HG02588 (cell line): ENCODE measurements around the gene GRN.
A peak's percentile ranks its signal among the peaks of the same experiment; 100 is the strongest.

Source experiments
- ATAC-seq: cut with Tn5 transposase; IDR thresholded peaks from one replicate; pipeline ENCODE4 v1.9.1; 2021; ENCODE audit warnings: mild to moderate bottlenecking, moderate library complexity; ENCODE audit not compliant: unreplicated experiment

The GRN gene

GRCh38 chr17:44344939-44345453 lies at the start of gene GRN:
Gene GRN, plus strand, starts transcription at chr17:44345302. Its CDS starts 3,863 bp downstream, at chr17:44349165.
- peak; percentile 62 for ATAC-seq

DNA sequence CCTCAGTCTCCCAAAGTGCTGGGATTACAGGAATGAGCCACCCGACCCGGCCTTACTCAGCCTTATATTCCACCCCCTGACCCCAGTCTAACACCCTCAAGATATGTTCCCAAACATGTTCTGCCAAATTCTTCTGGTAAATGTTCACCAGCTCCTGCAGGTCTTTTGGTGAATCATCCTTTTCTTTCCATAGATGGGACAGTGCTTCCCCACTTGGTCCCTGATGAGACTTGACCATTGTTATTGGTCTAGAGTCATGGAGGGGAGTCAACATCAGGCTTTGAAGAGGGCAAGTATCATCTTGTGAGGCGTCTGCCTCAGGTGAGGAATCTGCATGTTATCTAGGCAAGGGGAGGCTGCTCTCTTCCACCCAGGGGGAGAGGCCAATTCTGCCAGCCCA lies 47.1 kb upstream of the GRN start:
- no peak for ATAC-seq

DNA sequence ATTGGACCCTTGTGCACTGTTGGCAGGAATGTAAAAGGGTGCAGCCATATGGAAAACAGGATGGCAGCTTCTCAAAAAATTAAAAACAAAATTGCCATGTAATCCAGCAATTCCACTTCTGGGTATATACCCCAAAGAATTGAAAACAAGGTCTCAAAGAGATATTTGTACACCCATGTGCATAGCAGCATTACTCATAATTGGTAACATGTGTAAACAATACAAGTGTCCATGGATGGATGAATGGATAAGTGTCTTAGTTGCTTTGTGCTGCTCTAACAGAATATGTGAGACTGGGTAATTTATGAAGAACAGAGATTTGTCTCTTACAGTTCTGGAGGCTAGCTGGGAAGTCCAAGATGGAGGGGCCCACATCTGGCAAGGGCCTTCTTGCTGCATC lies 40.5 kb upstream of the GRN start:
- no peak for ATAC-seq

- ATAC-seq: no peak
These were observed 37.5 kb upstream of the GRN start for GRCh38 chr17:44307387-44308186.

DNA sequence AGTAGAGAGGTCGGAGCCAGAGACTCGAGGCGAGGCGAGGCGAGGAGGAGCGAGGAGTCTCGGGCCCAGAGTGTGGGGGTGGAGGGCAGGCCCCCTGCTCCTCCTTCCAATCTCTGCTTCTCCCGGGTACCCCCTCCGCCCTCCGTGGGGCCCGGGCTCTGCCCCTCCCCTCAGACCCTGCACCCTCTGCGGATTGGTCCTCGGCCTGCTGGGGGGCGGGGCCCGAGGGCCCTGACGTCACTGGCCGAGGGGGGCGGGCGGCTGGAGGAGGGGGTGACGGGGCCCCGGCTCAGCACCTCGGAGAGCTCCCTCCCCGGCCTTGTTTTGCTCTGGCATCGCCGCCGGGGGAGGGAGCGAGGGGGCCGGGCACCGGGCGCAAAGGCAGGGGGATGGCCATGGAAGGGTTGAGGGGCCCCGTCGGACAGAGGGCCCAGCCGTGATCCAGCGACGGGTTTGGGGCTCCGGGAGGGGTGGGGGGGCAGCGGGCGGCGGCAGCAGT lies 36.7 kb upstream of the GRN start, which contains the start of gene RUNDC3A:
Gene RUNDC3A, plus strand, starts transcription at position 282 of the 499 bp plus-strand sequence. CDS start 232 bp downstream, outside the sequence.
- no peak for ATAC-seq

GRCh38 chr17:44308865-44309264 lies 36.2 kb upstream of the GRN start:
- no peak for ATAC-seq

- no peak for ATAC-seq
These were observed 35.6 kb upstream of the GRN start for GRCh38 chr17:44309472-44309871.

- no peak for ATAC-seq
These were observed 34.9 kb upstream of the GRN start for GRCh38 chr17:44310188-44310587.

GRCh38 chr17:44310609-44311376 lies 34.3 kb upstream of the GRN start:
- no peak for ATAC-seq

DNA sequence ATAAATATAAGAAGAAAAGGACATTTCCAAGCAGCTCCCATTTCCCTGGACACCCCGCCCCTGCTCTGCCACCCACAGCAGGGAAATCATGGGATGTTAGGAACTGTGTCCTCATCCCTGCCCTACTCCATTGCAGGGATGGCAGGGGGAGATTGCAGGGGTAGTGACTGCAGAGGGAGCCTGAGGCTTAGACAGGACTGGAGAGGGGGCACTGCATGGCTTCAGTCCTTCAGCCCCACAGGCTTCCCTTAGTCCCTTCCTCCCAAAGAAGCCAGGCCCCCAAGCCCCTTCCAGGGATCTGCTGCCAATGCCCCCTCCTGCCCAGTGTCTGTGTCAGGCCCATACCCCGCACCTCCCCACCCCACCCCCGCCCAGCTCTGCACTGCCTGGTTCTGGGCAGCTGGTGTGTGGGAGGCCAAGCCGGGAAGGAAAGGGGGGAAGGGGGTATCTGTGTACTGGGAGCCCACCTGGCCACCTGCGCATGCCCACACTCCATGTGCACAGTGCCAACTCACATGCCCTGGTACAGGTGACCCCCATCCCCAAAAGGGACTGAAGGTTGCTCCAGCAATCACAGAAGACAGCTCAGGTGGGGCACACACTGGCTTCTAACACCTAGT lies 33.4 kb upstream of the GRN start:
- ATAC-seq: no peak

DNA sequence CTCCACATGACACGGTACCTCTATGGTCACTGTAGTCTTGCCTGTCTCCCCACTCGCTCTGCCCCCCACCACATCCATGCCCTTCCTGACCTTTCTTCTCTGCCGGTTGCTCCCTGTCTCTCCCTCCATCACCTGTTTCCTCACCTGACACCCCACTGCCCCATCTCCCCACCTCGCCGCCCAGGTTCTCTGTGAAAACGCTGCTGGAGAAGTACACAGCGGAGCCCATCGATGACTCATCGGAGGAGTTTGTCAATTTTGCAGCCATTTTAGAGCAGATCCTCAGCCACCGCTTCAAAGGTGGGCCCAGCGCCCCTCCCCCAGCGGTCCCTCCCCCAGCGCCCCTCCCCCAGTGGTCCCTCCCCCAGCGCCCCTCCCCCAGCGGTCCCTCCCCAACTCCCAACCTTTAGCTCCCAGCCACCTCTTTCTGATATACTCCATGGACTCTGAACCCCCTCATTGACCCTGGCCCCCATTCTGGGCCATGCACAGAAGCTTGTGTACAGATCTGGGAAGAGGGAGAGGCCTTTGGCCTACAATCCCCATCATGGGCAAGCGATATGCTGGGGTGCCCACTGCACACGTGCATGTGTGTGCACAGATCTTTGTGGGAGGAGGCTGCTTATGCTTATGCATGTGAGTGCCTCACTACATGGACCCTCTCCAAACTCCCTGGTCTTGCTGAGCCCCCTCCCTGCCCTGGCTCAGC lies 32.6 kb upstream of the GRN start:
- ATAC-seq: no peak

GRCh38 chr17:44314031-44314430 lies 31.1 kb upstream of the GRN start:
- ATAC-seq: no peak

- ATAC-seq: no peak
These were observed 30.6 kb upstream of the GRN start for GRCh38 chr17:44314524-44314868.

DNA sequence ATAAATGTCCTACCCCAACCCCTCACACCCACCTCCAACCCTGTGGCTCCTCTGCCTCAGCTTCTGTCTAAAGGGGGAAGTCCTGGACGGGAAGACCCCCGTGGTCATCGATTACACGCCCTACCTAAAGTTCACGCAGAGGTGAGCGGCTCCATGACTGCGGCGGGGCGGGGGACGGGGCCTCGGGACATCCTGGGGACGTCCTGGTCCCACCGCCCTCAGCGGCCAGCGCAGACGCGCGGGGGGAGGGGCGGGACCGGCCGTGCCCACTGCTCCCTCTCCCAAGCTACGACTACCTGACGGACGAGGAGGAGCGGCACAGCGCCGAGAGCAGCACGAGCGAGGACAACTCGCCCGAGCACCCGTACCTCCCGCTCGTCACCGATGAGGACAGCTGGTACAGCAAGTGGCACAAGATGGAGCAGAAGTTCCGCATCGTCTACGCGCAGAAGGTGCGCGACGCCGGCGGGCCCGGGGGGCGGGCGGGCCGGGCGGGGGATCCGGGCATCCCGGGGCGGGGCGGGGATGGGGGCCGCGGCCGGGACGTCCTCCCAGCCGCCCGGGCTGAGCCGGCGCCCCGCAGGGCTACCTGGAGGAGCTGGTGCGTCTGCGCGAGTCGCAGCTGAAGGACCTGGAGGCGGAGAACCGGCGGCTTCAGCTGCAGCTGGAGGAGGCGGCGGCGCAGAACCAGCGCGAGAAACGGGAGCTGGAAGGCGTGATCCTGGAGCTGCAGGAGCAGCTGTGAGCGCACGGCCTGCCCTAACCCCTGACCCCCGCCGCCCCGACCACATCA lies 30.0 kb upstream of the GRN start:
- ATAC-seq: no peak

DNA sequence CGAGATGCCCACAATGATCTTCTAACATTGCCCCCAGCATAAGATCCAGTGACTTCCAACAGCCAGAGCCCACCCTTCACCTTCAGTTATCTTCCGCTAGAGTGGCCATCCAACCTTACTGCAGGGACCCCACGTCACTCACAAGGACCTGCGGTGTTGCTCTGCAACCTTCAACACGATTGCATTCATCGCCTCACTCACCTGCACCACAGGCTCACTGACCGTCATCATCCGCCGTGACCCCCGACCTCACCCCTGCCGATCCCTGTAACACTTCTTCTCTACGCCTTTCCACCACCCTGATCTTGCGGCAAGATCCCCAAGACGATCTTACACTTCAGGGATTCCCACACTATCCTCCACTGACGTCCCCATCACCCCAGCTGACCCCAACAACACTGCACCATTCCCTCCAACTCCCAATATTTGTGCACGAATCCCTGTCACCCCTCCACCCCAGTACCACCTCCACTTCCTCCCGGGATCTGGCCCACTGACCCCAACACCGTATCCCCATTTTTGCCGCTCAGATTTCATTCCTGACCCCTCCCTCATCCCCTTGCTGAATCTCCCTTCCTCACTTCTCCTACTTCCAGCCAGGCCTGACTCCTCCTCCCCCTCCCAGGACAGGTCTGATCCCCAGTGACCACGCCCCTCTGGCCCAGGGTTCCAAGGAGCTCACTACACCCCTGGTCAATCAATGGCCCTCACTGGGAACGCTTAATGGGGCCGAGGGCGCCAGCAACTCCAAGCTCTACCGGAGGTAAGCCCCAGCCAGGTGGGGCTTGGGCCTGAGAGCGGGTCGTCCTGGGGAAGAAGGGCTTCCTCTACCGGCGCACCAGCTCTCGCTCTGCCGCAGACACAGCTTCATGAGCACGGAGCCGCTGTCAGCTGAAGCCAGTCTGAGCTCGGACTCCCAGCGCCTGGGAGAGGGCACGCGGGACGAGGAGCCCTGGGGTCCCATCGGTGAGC lies 29.1 kb upstream of the GRN start:
- no peak for ATAC-seq

DNA sequence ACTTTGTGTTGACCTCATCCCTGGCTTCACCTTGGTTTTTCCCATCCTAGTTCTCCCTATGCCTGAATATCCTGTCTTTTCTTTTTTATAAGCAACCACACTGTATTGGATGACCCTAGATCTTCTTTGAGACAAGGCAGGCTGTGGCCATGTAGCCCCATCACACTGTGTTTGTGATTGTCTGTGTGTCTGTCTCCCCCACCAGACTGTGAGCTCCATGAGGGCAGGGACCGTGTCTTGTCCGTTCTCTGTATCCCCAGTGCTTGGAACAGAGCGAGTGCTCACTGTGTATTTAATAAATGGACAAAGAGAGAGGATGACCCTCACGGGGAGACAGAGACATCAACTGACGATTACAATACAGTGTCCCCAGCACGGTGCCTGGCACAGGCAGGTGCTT lies 27.6 kb upstream of the GRN start:
- no peak for ATAC-seq

DNA sequence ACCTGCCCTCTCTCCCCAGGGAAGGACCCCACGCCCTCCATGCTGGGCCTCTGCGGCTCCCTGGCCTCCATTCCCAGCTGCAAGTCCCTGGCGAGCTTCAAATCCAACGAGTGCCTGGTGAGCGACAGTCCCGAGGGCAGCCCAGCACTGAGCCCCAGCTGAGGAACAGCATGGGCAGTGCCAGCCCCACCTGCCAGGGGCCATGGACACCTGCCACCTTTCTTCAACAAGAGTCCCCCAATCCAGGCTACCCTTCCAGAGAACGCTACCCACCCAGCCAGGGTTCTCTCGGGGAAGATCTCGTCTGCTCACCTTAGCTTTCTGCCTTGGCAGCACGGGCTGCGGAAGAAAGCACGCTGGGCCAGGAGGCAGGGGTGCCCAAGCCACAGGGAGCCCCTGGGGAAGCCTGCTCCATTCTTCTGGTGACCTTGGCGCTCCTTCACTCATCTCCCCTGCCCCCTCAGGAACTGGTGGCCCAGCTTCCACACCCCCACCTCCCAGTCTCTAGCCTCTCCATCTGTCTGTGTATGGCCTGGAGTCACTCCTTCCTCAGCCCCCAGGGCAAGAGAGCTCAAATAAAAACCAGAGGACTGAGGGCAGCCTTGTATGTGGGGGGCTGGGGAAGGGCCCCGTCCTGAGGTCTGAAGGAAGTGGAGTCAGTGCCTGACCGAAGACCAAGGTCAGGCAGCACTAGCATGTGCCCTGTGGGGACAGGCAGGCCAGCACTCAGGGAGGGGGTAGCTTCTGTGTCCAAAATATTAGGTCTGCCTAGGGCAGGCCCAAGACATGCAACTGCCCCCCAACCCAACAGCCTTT lies 26.8 kb upstream of the GRN start:
- ATAC-seq: no peak

- no peak for ATAC-seq
These were observed 25.0 kb upstream of the GRN start for GRCh38 chr17:44320066-44320465.
